ENCODE data around the gene INPP1.

The INPP1 gene

DNA sequence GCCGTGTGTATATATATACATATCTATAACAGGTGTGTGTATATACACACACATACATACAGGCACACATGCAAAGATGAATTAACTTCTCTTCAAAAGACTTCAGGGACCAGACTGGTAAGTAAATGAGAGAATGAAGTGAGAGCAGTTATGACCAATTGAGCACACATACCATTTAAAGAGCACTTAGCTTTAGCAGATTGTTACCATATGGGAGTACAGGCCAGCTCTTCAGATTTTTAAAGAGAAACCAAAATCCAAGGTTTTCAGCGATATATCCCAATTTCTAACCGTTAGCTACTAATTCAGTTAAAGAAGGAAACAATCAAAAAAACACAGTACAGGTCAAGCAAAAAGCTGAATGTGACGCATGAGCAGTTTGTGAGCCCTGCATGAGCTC, 23.7 kb downstream of the INPP1 start:
- Histone ChIP-seq H3K79me2 (ENCODE audit: insufficient read depth, low read length) (no peaks in the 10 kb centered on the region), H3K27me3 (ENCODE audit: insufficient read depth, low read length, poor library complexity, severe bottlenecking) (no peaks in the 10 kb centered on the region), H3F3A (ENCODE audit: low read depth) (no peaks in the 10 kb centered on the region), H3K4me1 (ENCODE audit: insufficient read depth, low read length, poor library complexity, severe bottlenecking) (no peaks in the 10 kb centered on the region), H3K4me2 (ENCODE audit: low read depth, low read length, poor library complexity, severe bottlenecking) (no peak overlapping the region), H3K36me3 (ENCODE audit: insufficient read depth, low read length) (peaks cover 8% of the 10 kb centered on the region; the same call in 1 of the 2 replicates), H3K4me3 (ENCODE audit: low read length, poor library complexity, severe bottlenecking) (no peak overlapping the region), H3K9me3 (ENCODE audit: insufficient read depth, low read depth, low read length) (no peaks in the 10 kb centered on the region), H2AFZ (ENCODE audit: low read length) (no peak overlapping the region), H3K9ac (ENCODE audit: low read depth, low read length, poor library complexity, severe bottlenecking) (no peak overlapping the region), H3K9me2 (replicated peaks; ENCODE audit: low read depth, low read length) (no peaks in the 10 kb centered on the region), H4K20me1 (ENCODE audit: insufficient read depth, low read length, poor library complexity, severe bottlenecking) (no peaks in the 10 kb centered on the region)
- TF ChIP-seq, protein P1, sequence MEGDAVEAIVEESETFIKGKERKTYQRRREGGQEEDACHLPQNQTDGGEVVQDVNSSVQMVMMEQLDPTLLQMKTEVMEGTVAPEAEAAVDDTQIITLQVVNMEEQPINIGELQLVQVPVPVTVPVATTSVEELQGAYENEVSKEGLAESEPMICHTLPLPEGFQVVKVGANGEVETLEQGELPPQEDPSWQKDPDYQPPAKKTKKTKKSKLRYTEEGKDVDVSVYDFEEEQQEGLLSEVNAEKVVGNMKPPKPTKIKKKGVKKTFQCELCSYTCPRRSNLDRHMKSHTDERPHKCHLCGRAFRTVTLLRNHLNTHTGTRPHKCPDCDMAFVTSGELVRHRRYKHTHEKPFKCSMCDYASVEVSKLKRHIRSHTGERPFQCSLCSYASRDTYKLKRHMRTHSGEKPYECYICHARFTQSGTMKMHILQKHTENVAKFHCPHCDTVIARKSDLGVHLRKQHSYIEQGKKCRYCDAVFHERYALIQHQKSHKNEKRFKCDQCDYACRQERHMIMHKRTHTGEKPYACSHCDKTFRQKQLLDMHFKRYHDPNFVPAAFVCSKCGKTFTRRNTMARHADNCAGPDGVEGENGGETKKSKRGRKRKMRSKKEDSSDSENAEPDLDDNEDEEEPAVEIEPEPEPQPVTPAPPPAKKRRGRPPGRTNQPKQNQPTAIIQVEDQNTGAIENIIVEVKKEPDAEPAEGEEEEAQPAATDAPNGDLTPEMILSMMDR (conservative IDR thresholded peaks at IDR 0.05; ENCODE audit: low read length): no peak
- TF ChIP-seq EZH2phosphoT487 (IDR thresholded peaks at IDR 0.05; ENCODE audit: borderline replicate concordance): no peak

- Histone ChIP-seq H3K79me2 (ENCODE audit: insufficient read depth, low read length) (no peaks in the 10 kb centered on the region), H3K27me3 (ENCODE audit: insufficient read depth, low read length, poor library complexity, severe bottlenecking) (no peaks in the 10 kb centered on the region), H3K4me2 (ENCODE audit: low read depth, low read length, poor library complexity, severe bottlenecking) (no peak overlapping the region), H3K4me3 (ENCODE audit: low read length, poor library complexity, severe bottlenecking) (no peak overlapping the region), H3F3A (ENCODE audit: low read depth) (no peaks in the 10 kb centered on the region), H3K9me2 (replicated peaks; ENCODE audit: low read depth, low read length) (no peaks in the 10 kb centered on the region), H3K36me3 (ENCODE audit: insufficient read depth, low read length) (peaks cover 8% of the 10 kb centered on the region; the same call in 1 of the 2 replicates), H2AFZ (ENCODE audit: low read length) (no peak overlapping the region), H3K9me3 (ENCODE audit: insufficient read depth, low read depth, low read length) (no peaks in the 10 kb centered on the region), H3K4me1 (ENCODE audit: insufficient read depth, low read length, poor library complexity, severe bottlenecking) (no peaks in the 10 kb centered on the region), H3K9ac (ENCODE audit: low read depth, low read length, poor library complexity, severe bottlenecking) (no peak overlapping the region), H4K20me1 (ENCODE audit: insufficient read depth, low read length, poor library complexity, severe bottlenecking) (no peaks in the 10 kb centered on the region)
- TF ChIP-seq, protein P1 (conservative IDR thresholded peaks at IDR 0.05; ENCODE audit: low read length): no peak
- TF ChIP-seq EZH2phosphoT487 (IDR thresholded peaks at IDR 0.05; ENCODE audit: borderline replicate concordance): no peak
These were observed 26.2 kb downstream of the INPP1 start for GRCh38 chr2:190369635-190370034.

GRCh38 chr2:190376083-190376482, 32.7 kb downstream of the INPP1 start:
- H3K9ac ChIP-seq (ENCODE audit: low read depth, low read length, poor library complexity, severe bottlenecking): no peak overlapping the region
- H3K36me3 ChIP-seq (ENCODE audit: insufficient read depth, low read length): no peaks in the 10 kb centered on the region
- no peaks in the 10 kb centered on the region for H4K20me1 ChIP-seq (ENCODE audit: insufficient read depth, low read length, poor library complexity, severe bottlenecking)
- H3K9me2 ChIP-seq (replicated peaks; ENCODE audit: low read depth, low read length): no peaks in the 10 kb centered on the region
- no peaks in the 10 kb centered on the region for H3K9me3 ChIP-seq (ENCODE audit: insufficient read depth, low read depth, low read length)
- no peak overlapping the region for H3K4me3 ChIP-seq (ENCODE audit: low read length, poor library complexity, severe bottlenecking)
- H3F3A ChIP-seq (ENCODE audit: low read depth): no peaks in the 10 kb centered on the region
- no peaks in the 10 kb centered on the region for H3K4me1 ChIP-seq (ENCODE audit: insufficient read depth, low read length, poor library complexity, severe bottlenecking)
- TF ChIP-seq, protein P1 (conservative IDR thresholded peaks at IDR 0.05; ENCODE audit: low read length): no peak
- no peak for TF ChIP-seq EZH2phosphoT487 (IDR thresholded peaks at IDR 0.05; ENCODE audit: borderline replicate concordance)
- H3K79me2 ChIP-seq (ENCODE audit: insufficient read depth, low read length): no peaks in the 10 kb centered on the region
- no peak overlapping the region for H2AFZ ChIP-seq (ENCODE audit: low read length)
- H3K4me2 ChIP-seq (ENCODE audit: low read depth, low read length, poor library complexity, severe bottlenecking): no peak overlapping the region
- no peaks in the 10 kb centered on the region for H3K27me3 ChIP-seq (ENCODE audit: insufficient read depth, low read length, poor library complexity, severe bottlenecking)

All from Loucy (cell line).